HEK293 (cell line): ENCODE results near the gene ASTN2.

Source experiments
- CTCF ChIA-PET: fragments of 350-600 bp; formaldehyde crosslinking; extraction: SDS; loops from one replicate; lab custom pipeline; 2021; ENCODE audit warnings: antibody characterized with exemption; lab: Yijun Ruan, JAX
- POLR2A ChIA-PET: fragments of 300-600 bp; formaldehyde crosslinking; extraction: SDS; loops from one replicate; lab custom pipeline; 2020; ENCODE audit warnings: antibody characterized with exemption, inconsistent platforms; lab: Yijun Ruan, JAX
- H3K27ac ChIP-seq: fragments of 200-500 bp; sonication (Bioruptor generic); 2 replicates; pipeline ENCODE4 v1.5.1; 2014; ENCODE audit warnings: low read depth, low read length, control low read depth, inconsistent platforms; ENCODE audit errors: extremely low read depth
- H3K36me3 ChIP-seq, 2 experiments: fragments of 200-500 bp in 1 of 2; sonication (Bioruptor generic) in 1 of 2; 1 replicate in 1 of 2; 2 replicates in 1 of 2; pipeline ENCODE4 v1.5.1; 2014 to 2017; ENCODE audit warnings: inconsistent platforms in 2 of 2, low read length in 2 of 2; ENCODE audit not compliant: control insufficient read depth in 2 of 2, insufficient read depth in 1 of 2
- H3K4me1 ChIP-seq: fragments of 200-500 bp; sonication (Bioruptor generic); 2 replicates; pipeline ENCODE4 v1.5.1; 2014; ENCODE audit warnings: mild to moderate bottlenecking, low read length, inconsistent platforms; ENCODE audit not compliant: control insufficient read depth, insufficient read depth
- H3K4me3 ChIP-seq: 2 replicates; pipeline ENCODE4 v1.5.1; 2011; ENCODE audit warnings: low read depth, mild to moderate bottlenecking, control low read depth, low read length, moderate library complexity
- H3K9me3 ChIP-seq: fragments of 200-500 bp; sonication (Bioruptor generic); 2 replicates; pipeline ENCODE4 v1.5.1; 2014; ENCODE audit warnings: low read depth, low read length, inconsistent platforms; ENCODE audit not compliant: control insufficient read depth, insufficient read depth
- MEIS1 ChIP-seq: sonication (generic); formaldehyde crosslinking; IDR thresholded peaks from 2 replicates; pipeline ENCODE4 v1.8.1; 2022; ENCODE audit warnings: missing genetic modification reagents, mild to moderate bottlenecking, borderline replicate concordance
- REPIN1 ChIP-seq: fragments of 450-650 bp; formaldehyde crosslinking; IDR thresholded peaks from 2 replicates; pipeline ENCODE4 v1.5.1; 2017; ENCODE audit warnings: missing biosample characterization, missing genetic modification characterization, low read depth
- YY2 ChIP-seq: fragments of 450-650 bp; formaldehyde crosslinking; IDR thresholded peaks from 2 replicates; pipeline ENCODE4 v1.5.1; 2016; ENCODE audit warnings: missing biosample characterization, missing genetic modification characterization
- ZFHX2 ChIP-seq: fragments of 450-650 bp; formaldehyde crosslinking; conservative IDR thresholded peaks from 2 replicates; pipeline ENCODE4 v1.5.1; 2016; ENCODE audit warnings: missing biosample characterization, missing genetic modification characterization
- ZIC2 ChIP-seq: fragments of 450-650 bp; formaldehyde crosslinking; IDR thresholded peaks from 2 replicates; pipeline ENCODE4 v1.5.1; 2016; ENCODE audit warnings: missing biosample characterization, missing genetic modification characterization
- ZNF133 ChIP-seq: fragments of 450-650 bp; formaldehyde crosslinking; IDR thresholded peaks from 2 replicates; pipeline ENCODE4 v1.5.1; 2016; ENCODE audit warnings: missing biosample characterization, missing genetic modification characterization
- ZNF274 ChIP-seq, 2 experiments: fragments of 200-500 bp in 1 of 2; fragments of 450-650 bp in 1 of 2; sonication (Bioruptor generic) in 1 of 2; formaldehyde crosslinking in 1 of 2; IDR thresholded peaks; 2 replicates each; pipeline versions ENCODE4 v1.5.1 to v1.6.1; 2014 to 2016; ENCODE audit warnings: borderline replicate concordance in 1 of 2, inconsistent platforms in 1 of 2, low read length in 1 of 2, missing biosample characterization in 1 of 2, missing genetic modification characterization in 1 of 2
- ZNF366 ChIP-seq: fragments of 450-650 bp; formaldehyde crosslinking; conservative IDR thresholded peaks from 2 replicates; pipeline ENCODE4 v1.5.1; 2016; ENCODE audit warnings: missing biosample characterization, missing genetic modification characterization
- ZNF391 ChIP-seq: fragments of 450-650 bp; formaldehyde crosslinking; IDR thresholded peaks from 2 replicates; pipeline ENCODE4 v1.5.1; 2016; ENCODE audit warnings: low read depth, missing biosample characterization, missing genetic modification characterization, borderline replicate concordance
- ZNF433 ChIP-seq: fragments of 450-650 bp; formaldehyde crosslinking; IDR thresholded peaks from 2 replicates; pipeline ENCODE4 v1.5.1; 2016; ENCODE audit warnings: missing biosample characterization, missing genetic modification characterization, low read depth
- ZNF48 ChIP-seq: fragments of 450-650 bp; formaldehyde crosslinking; IDR thresholded peaks from 2 replicates; pipeline ENCODE4 v1.5.1; 2016; ENCODE audit warnings: missing biosample characterization, missing genetic modification characterization
- ZNF510 ChIP-seq: fragments of 450-650 bp; formaldehyde crosslinking; IDR thresholded peaks from 2 replicates; pipeline ENCODE4 v1.5.1; 2018; ENCODE audit warnings: mild to moderate bottlenecking, missing genetic modification characterization, missing biosample characterization; ENCODE audit not compliant: insufficient replicate concordance
- ZNF596 ChIP-seq: fragments of 450-650 bp; IDR thresholded peaks from 2 replicates; pipeline ENCODE4 v1.5.0; 2018; ENCODE audit warnings: missing biosample characterization, mild to moderate bottlenecking, missing genetic modification characterization, moderate library complexity
- ZNF76 ChIP-seq: fragments of 450-650 bp; formaldehyde crosslinking; IDR thresholded peaks from 2 replicates; pipeline ENCODE4; 2016; ENCODE audit warnings: low read depth, missing biosample characterization, missing genetic modification characterization, borderline replicate concordance
- TF ChIP-seq, protein P1 (sequence below): IDR thresholded peaks from 2 replicates; pipeline ENCODE4 v1.6.1; 2011; ENCODE audit warnings: mild to moderate bottlenecking, low read depth, low read length, borderline replicate concordance
- TF ChIP-seq, protein P2 (sequence below): fragments of 450-650 bp; formaldehyde crosslinking; IDR thresholded peaks from 2 replicates; pipeline ENCODE4; 2016; ENCODE audit warnings: missing biosample characterization, missing genetic modification characterization
- TF ChIP-seq, protein P3 (sequence below): fragments of 450-650 bp; formaldehyde crosslinking; IDR thresholded peaks from 2 replicates; pipeline ENCODE4 v1.5.1; 2016; ENCODE audit warnings: missing biosample characterization, missing genetic modification characterization
- TF ChIP-seq, protein P4 (sequence below): fragments of 450-650 bp; formaldehyde crosslinking; IDR thresholded peaks from 2 replicates; pipeline ENCODE4 v1.5.1; 2016; ENCODE audit warnings: missing biosample characterization, missing genetic modification characterization, low read depth
- TF ChIP-seq, protein P5 (sequence below): fragments of 450-650 bp; formaldehyde crosslinking; IDR thresholded peaks from 2 replicates; pipeline ENCODE4 v1.5.1; 2016; ENCODE audit warnings: missing biosample characterization, missing genetic modification characterization

Gene ASTN2

DNA sequence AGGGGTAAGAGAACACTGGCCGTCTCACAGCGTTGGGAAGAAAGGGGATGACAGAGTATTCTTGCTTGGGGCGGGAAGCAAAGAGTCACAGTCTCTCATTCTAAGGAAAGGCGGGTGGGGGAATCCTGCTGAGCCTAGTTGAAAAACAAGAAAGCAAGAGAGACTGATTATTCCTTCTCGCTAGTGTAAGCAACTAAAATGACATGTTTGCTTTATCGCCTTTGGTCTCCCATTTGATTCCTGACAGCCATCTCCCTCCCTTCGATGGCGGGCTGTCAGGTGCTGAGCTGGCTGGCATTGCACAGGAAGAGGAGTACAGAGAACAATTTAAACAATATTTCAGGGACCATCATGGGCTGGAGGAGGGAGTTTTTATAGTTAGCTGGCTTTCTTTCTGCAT, 331.3 kb downstream of the ASTN2 start (continued):
- TF ChIP-seq ZNF48 (tag by site-specific recombination) = no peak

DNA sequence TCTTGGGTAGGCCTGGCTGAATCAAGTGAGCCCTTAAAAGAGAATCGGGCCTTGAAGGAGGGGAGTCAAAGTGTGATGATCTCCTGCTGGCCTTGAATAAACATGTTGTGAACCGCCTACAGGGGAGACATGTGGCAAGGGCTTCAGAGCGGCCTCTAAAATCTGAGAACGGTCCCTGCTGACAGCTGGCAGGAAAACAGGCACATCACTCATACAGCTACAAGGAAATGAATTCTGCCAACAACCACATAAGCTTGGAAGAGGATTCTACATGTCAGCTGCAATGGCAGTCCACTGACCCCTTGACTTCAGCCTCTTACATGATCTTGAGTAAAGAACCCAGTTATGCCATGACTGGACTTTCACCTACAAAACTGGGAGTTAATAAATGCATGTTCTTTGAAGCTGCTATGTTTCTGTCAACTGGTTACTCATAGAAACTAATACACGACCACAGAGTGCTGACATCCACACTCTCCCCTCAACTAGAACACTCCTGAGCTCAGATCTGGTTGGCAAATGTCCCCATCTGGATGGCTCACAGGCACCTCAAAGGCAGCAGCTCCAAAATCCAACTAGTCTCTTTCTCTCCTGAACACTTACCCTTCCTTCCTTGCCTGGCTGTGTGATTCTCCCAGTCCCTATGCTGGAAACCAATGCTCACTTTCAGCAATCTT, 333.1 kb downstream of the ASTN2 start:
- POLR2A ChIA-PET = no interaction called here
- H3K27ac ChIP-seq = no peak overlapping the region
- H3K4me3 ChIP-seq = no peak overlapping the region
- H3K4me1 ChIP-seq = no peaks in the 10 kb centered on the region
- no peaks in the 10 kb centered on the region for H3K36me3 ChIP-seq
- TF ChIP-seq, protein P1, sequence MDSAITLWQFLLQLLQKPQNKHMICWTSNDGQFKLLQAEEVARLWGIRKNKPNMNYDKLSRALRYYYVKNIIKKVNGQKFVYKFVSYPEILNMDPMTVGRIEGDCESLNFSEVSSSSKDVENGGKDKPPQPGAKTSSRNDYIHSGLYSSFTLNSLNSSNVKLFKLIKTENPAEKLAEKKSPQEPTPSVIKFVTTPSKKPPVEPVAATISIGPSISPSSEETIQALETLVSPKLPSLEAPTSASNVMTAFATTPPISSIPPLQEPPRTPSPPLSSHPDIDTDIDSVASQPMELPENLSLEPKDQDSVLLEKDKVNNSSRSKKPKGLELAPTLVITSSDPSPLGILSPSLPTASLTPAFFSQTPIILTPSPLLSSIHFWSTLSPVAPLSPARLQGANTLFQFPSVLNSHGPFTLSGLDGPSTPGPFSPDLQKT = no peak
- TF ChIP-seq ZNF366 (no peak), ZIC2 (tag by site-specific recombination) (no peak), ZNF391 (tag by site-specific recombination) (no peak), ZNF510 (no peak), REPIN1 (no peak), YY2 (tag by site-specific recombination) (no peak)
- TF ChIP-seq, protein P2, sequence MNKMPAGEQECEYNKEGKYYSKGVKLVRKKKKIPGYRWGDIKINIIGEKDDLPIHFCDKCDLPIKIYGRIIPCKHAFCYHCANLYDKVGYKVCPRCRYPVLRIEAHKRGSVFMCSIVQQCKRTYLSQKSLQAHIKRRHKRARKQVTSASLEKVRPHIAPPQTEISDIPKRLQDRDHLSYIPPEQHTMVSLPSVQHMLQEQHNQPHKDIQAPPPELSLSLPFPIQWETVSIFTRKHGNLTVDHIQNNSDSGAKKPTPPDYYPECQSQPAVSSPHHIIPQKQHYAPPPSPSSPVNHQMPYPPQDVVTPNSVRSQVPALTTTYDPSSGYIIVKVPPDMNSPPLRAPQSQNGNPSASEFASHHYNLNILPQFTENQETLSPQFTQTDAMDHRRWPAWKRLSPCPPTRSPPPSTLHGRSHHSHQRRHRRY (tag by site-specific recombination) = no peak
- TF ChIP-seq, protein P3, sequence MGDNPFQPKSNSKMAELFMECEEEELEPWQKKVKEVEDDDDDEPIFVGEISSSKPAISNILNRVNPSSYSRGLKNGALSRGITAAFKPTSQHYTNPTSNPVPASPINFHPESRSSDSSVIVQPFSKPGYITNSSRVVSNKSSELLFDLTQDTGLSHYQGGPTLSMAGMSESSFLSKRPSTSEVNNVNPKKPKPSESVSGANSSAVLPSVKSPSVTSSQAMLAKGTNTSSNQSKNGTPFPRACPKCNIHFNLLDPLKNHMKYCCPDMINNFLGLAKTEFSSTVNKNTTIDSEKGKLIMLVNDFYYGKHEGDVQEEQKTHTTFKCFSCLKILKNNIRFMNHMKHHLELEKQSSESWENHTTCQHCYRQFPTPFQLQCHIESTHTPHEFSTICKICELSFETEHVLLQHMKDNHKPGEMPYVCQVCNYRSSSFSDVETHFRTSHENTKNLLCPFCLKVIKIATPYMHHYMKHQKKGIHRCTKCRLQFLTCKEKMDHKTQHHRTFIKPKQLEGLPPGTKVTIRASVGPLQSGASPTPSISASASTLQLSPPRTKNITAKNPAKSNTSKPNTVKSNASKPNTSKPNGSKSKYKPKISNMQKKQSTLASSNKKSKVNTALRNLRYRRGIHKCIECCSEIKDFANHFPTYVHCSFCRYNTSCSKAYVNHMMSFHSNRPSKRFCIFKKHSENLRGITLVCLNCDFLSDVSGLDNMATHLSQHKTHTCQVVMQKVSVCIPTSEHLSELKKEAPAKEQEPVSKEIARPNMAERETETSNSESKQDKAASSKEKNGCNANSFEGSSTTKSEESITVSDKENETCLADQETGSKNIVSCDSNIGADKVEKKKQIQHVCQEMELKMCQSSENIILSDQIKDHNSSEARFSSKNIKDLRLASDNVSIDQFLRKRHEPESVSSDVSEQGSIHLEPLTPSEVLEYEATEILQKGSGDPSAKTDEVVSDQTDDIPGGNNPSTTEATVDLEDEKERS = no peak
- H3K9me3 ChIP-seq = no peaks in the 10 kb centered on the region
- CTCF ChIA-PET = no interaction called here

DNA sequence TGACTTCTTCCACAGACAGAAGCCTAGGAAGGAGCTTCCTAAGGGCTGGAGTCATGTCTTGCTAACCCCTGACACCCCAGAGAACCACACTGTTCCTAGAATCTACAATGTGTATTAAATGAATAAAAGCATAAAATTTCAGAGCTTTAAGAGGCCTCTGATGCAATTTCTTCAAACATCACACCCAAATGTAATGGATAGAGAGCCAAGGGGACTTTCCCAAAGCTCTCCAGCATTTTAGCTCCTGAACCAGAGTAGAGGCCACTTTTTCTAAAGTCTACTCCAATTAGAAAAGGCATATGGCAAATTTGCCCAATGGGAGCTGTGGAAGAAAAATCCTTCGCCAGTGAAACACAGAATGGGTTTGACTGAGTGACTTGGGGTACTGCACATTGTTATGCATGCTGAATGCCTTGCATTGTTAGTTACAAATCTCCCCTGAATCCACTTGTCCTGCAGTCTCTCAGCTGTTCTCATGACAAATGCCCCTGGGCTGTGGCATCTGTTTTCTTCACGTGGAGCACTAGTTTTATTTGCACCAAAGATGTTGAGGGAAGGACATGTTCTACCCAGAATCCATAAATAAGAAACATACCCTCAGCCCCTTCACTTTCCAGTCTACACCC, 334.0 kb downstream of the ASTN2 start:
- H3K4me3 ChIP-seq = no peak overlapping the region
- H3K36me3 ChIP-seq = no peaks in the 10 kb centered on the region
- CTCF ChIA-PET = interaction anchor here (0.6 to 1.0 kb wide), 2 partner anchors 9 to 75 kb away, joined by 3 read pairs; no protein-coding TSS in a partner anchor
- H3K27ac ChIP-seq = no peak overlapping the region
- H3K4me1 ChIP-seq = no peaks in the 10 kb centered on the region
- POLR2A ChIA-PET = no interaction called here
- no peaks in the 10 kb centered on the region for H3K9me3 ChIP-seq
- TF ChIP-seq ZNF48 (tag by site-specific recombination) (no peak), ZNF274 (IDR thresholded peaks at IDR 0.05; ENCODE audit: low read length) (no peak), ZNF274 (tag by site-specific recombination; IDR thresholded peaks at IDR 0.05; ENCODE audit: borderline replicate concordance) (no peak), ZNF433 (tag by site-specific recombination) (no peak), ZNF76 (tag by site-specific recombination) (no peak), ZFHX2 (no peak), ZNF133 (tag by site-specific recombination) (no peak), MEIS1 (CRISPR knock-in tag) (no peak), ZNF596 (no peak)
- TF ChIP-seq, protein P4, sequence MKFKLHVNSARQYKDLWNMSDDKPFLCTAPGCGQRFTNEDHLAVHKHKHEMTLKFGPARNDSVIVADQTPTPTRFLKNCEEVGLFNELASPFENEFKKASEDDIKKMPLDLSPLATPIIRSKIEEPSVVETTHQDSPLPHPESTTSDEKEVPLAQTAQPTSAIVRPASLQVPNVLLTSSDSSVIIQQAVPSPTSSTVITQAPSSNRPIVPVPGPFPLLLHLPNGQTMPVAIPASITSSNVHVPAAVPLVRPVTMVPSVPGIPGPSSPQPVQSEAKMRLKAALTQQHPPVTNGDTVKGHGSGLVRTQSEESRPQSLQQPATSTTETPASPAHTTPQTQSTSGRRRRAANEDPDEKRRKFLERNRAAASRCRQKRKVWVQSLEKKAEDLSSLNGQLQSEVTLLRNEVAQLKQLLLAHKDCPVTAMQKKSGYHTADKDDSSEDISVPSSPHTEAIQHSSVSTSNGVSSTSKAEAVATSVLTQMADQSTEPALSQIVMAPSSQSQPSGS = no peak
- TF ChIP-seq, protein P5, sequence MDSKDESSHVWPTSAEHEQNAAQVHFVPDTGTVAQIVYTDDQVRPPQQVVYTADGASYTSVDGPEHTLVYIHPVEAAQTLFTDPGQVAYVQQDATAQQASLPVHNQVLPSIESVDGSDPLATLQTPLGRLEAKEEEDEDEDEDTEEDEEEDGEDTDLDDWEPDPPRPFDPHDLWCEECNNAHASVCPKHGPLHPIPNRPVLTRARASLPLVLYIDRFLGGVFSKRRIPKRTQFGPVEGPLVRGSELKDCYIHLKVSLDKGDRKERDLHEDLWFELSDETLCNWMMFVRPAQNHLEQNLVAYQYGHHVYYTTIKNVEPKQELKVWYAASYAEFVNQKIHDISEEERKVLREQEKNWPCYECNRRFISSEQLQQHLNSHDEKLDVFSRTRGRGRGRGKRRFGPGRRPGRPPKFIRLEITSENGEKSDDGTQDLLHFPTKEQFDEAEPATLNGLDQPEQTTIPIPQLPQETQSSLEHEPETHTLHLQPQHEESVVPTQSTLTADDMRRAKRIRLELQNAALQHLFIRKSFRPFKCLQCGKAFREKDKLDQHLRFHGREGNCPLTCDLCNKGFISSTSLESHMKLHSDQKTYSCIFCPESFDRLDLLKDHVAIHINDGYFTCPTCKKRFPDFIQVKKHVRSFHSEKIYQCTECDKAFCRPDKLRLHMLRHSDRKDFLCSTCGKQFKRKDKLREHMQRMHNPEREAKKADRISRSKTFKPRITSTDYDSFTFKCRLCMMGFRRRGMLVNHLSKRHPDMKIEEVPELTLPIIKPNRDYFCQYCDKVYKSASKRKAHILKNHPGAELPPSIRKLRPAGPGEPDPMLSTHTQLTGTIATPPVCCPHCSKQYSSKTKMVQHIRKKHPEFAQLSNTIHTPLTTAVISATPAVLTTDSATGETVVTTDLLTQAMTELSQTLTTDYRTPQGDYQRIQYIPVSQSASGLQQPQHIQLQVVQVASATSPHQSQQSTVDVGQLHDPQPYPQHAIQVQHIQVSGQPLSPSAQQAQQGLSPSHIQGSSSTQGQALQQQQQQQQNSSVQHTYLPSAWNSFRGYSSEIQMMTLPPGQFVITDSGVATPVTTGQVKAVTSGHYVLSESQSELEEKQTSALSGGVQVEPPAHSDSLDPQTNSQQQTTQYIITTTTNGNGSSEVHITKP (tag by site-specific recombination) = no peak
